ENCODE measurements around the gene ERCC4.

ERCC4 gene

GRCh38 chr16:13982451-13982850 lies 62.5 kb downstream of the ERCC4 start:
- Histone ChIP-seq H3K4me3 (ENCODE audit: low read depth, low read length) (no peak overlapping the region), H3K9me3 (ENCODE audit: control insufficient read depth, insufficient read depth, low read depth, low read length) (no peaks in the 10 kb centered on the region), H3K27ac (ENCODE audit: extremely low read depth, low read depth, low read length) (no peak overlapping the region), H3K4me1 (ENCODE audit: control insufficient read depth, insufficient read depth, low read length) (no peaks in the 10 kb centered on the region), H3K36me3 (ENCODE audit: control insufficient read depth in 2 of 2, insufficient read depth in 1 of 2, low read length in 2 of 2) (no peaks in the 10 kb centered on the region)
- ChIA-PET CTCF (no interaction called here), POLR2A (no interaction called here)
- TF ChIP-seq ZBTB20 (tag by site-specific recombination; IDR thresholded peaks at IDR 0.05), result no peak
- no peak for TF ChIP-seq ZNF155 (tag by site-specific recombination; IDR thresholded peaks at IDR 0.05)
- TF ChIP-seq SETDB1 (IDR thresholded peaks at IDR 0.05; ENCODE audit: insufficient read length, low read length), result no peak
- TF ChIP-seq GLI2 (tag by site-specific recombination; IDR thresholded peaks at IDR 0.05; ENCODE audit: borderline replicate concordance, low read depth), result no peak
- no peak for TF ChIP-seq ZNF843 (tag by site-specific recombination; IDR thresholded peaks at IDR 0.05)
- no peak for TF ChIP-seq HOXA7 (CRISPR knock-in tag; IDR thresholded peaks at IDR 0.05; ENCODE audit: borderline replicate concordance)
- no peak for TF ChIP-seq ZBTB21 (tag by site-specific recombination; IDR thresholded peaks at IDR 0.05)
- no peak for TF ChIP-seq ZNF426 (tag by site-specific recombination; IDR thresholded peaks at IDR 0.05)
- TF ChIP-seq KLF17 (tag by site-specific recombination; IDR thresholded peaks at IDR 0.05), result no peak
- TF ChIP-seq ZFP41 (tag by site-specific recombination; IDR thresholded peaks at IDR 0.05; ENCODE audit: borderline replicate concordance), result no peak
- no peak for TF ChIP-seq ZBTB17 (tag by site-specific recombination; IDR thresholded peaks at IDR 0.05)
- no peak for TF ChIP-seq ZNF658 (tag by site-specific recombination; IDR thresholded peaks at IDR 0.05)
- TF ChIP-seq WT1 (tag by site-specific recombination; IDR thresholded peaks at IDR 0.05), result no peak
- TF ChIP-seq ZBTB1 (tag by site-specific recombination; IDR thresholded peaks at IDR 0.05), result no peak
- TF ChIP-seq ZNF24 (tag by site-specific recombination; IDR thresholded peaks at IDR 0.05), result no peak
- TF ChIP-seq ZNF19 (tag by site-specific recombination; IDR thresholded peaks at IDR 0.05; ENCODE audit: low read depth), result no peak

- H3K9me3 ChIP-seq (ENCODE audit: control insufficient read depth, insufficient read depth, low read depth, low read length), result no peaks in the 10 kb centered on the region
- H3K4me1 ChIP-seq (ENCODE audit: control insufficient read depth, insufficient read depth, low read length), result no peaks in the 10 kb centered on the region
- no peaks in the 10 kb centered on the region for H3K36me3 ChIP-seq (ENCODE audit: control insufficient read depth in 2 of 2, insufficient read depth in 1 of 2, low read length in 2 of 2)
- ChIA-PET POLR2A (no interaction called here), CTCF (no interaction called here)
- TF ChIP-seq ZNF610 (tag by site-specific recombination; IDR thresholded peaks at IDR 0.05; ENCODE audit: borderline replicate concordance) (no peak), ZNF596 (tag by site-specific recombination; IDR thresholded peaks at IDR 0.05) (no peak), ZBTB20 (tag by site-specific recombination; IDR thresholded peaks at IDR 0.05) (no peak), ZNF239 (tag by site-specific recombination; IDR thresholded peaks at IDR 0.05) (no peak), ZNF146 (tag by site-specific recombination; IDR thresholded peaks at IDR 0.05) (no peak), MEIS1 (CRISPR knock-in tag; IDR thresholded peaks at IDR 0.05; ENCODE audit: borderline replicate concordance) (no peak), ZNF701 (tag by site-specific recombination; IDR thresholded peaks at IDR 0.05) (no peak), ZSCAN4 (tag by site-specific recombination; IDR thresholded peaks at IDR 0.05) (no peak), ZNF335 (tag by site-specific recombination; conservative IDR thresholded peaks at IDR 0.05) (no peak), YY2 (tag by site-specific recombination; IDR thresholded peaks at IDR 0.05) (no peak), ZNF311 (tag by site-specific recombination; IDR thresholded peaks at IDR 0.05; ENCODE audit: borderline replicate concordance) (no peak), ZNF48 (tag by site-specific recombination; IDR thresholded peaks at IDR 0.05) (no peak), PRDM1 (tag by site-specific recombination; IDR thresholded peaks at IDR 0.05) (no peak), KLF10 (tag by site-specific recombination; IDR thresholded peaks at IDR 0.05) (no peak), ZNF529 (tag by site-specific recombination; IDR thresholded peaks at IDR 0.05; ENCODE audit: insufficient replicate concordance) (no peak), TCF7L2 (IDR thresholded peaks at IDR 0.05; ENCODE audit: borderline replicate concordance, low read depth, low read length) (no peak), ZSCAN23 (tag by site-specific recombination; IDR thresholded peaks at IDR 0.05) (no peak), PRDM6 (tag by site-specific recombination; IDR thresholded peaks at IDR 0.05) (no peak), ZNF341 (tag by site-specific recombination; IDR thresholded peaks at IDR 0.05; ENCODE audit: low read depth) (no peak), ZNF292 (tag by site-specific recombination; IDR thresholded peaks at IDR 0.05; ENCODE audit: borderline replicate concordance, low read depth) (no peak)
- no peak overlapping the region for H3K4me3 ChIP-seq (ENCODE audit: low read depth, low read length)
- no peak overlapping the region for H3K27ac ChIP-seq (ENCODE audit: extremely low read depth, low read depth, low read length)
These were observed 63.7 kb downstream of the ERCC4 start for GRCh38 chr16:13983625-13984024.
